GM23338 (cell line): ENCODE data around the gene GRID2. TPM values are rescaled to one million over a fixed set of nuclear protein-coding genes. Genes with fewer than 3 reads are reported as not detected.

Experiments used
- ATAC-seq: fragments of 200-7000 bp; cut with Tn5 transposase; 3 replicates; pipeline ENCODE4 v1.9.1; 2020
- DNase-seq: peaks from one replicate; pipeline ENCODE4 v3.0.0-alpha.2; 2015; ENCODE audit warnings: low spot score
- H2AFZ ChIP-seq: fragments of 200-600 bp; sonication (generic); 2 replicates; pipeline ENCODE4 v1.8.0; 2016; ENCODE audit warnings: antibody characterized with exemption, mild to moderate bottlenecking, moderate library complexity
- H3F3A ChIP-seq: fragments of 200-600 bp; sonication (generic); replicated peaks from 2 replicates; pipeline ENCODE4 v1.8.0; 2017; ENCODE audit warnings: antibody characterized with exemption, mixed run types, low read depth
- H3K27ac ChIP-seq: fragments of 200-600 bp; sonication (generic); 2 replicates; pipeline ENCODE4 v1.6.1; 2016; ENCODE audit warnings: low read depth
- H3K27me3 ChIP-seq: fragments of 200-600 bp; sonication (generic); 2 replicates; pipeline ENCODE4 v1.8.0; 2016; ENCODE audit warnings: mild to moderate bottlenecking, mixed run types, moderate library complexity; ENCODE audit not compliant: insufficient read depth
- H3K36me3 ChIP-seq: fragments of 200-600 bp; sonication (generic); 2 replicates; pipeline ENCODE4 v1.8.0; 2016; ENCODE audit warnings: mild to moderate bottlenecking; ENCODE audit not compliant: insufficient read depth
- H3K4me1 ChIP-seq: fragments of 200-600 bp; sonication (generic); 2 replicates; pipeline ENCODE4 v1.8.0; 2016; ENCODE audit warnings: mild to moderate bottlenecking, moderate library complexity; ENCODE audit not compliant: insufficient read depth
- H3K4me2 ChIP-seq: fragments of 200-600 bp; sonication (generic); 2 replicates; pipeline ENCODE4 v1.7.1; 2017; ENCODE audit warnings: mixed run types
- H3K4me3 ChIP-seq: fragments of 200-600 bp; sonication (generic); 2 replicates; pipeline ENCODE4 v1.6.1; 2016; ENCODE audit warnings: mixed run types
- H3K79me2 ChIP-seq: fragments of 200-600 bp; sonication (generic); replicated peaks from 2 replicates; pipeline ENCODE4 v1.8.0; 2017; ENCODE audit warnings: mild to moderate bottlenecking; ENCODE audit not compliant: insufficient read depth
- H3K9me2 ChIP-seq: fragments of 200-600 bp; sonication (generic); 2 replicates; pipeline ENCODE4 v1.8.0; 2017; ENCODE audit not compliant: insufficient read depth
- H4K20me1 ChIP-seq: fragments of 200-600 bp; sonication (generic); replicated peaks from 2 replicates; pipeline ENCODE4 v1.8.0; 2017; ENCODE audit warnings: mild to moderate bottlenecking; ENCODE audit not compliant: insufficient read depth
- H3K27ac Mint-ChIP-seq: 2 replicates; pipeline ENCODE4 v1.8.0; 2020; ENCODE audit warnings: inconsistent platforms, mild to moderate bottlenecking, moderate library complexity, mixed read lengths
- H3K27me3 Mint-ChIP-seq: 3 replicates; pipeline ENCODE4 v1.8.0; 2022; ENCODE audit warnings: low read depth, mild to moderate bottlenecking, moderate library complexity, mixed read lengths, inconsistent platforms; ENCODE audit not compliant: insufficient read depth, poor library complexity
- H3K36me3 Mint-ChIP-seq: 3 replicates; pipeline ENCODE4 v1.8.0; 2021; ENCODE audit warnings: low read depth, mild to moderate bottlenecking, inconsistent platforms, moderate library complexity, mixed read lengths
- H3K4me1 Mint-ChIP-seq: 3 replicates; pipeline ENCODE4 v1.8.0; 2020; ENCODE audit warnings: mild to moderate bottlenecking, inconsistent platforms, mixed read lengths
- H3K4me3 Mint-ChIP-seq: 3 replicates; pipeline ENCODE4 v1.8.0; 2021; ENCODE audit warnings: moderate library complexity, mild to moderate bottlenecking, inconsistent platforms, mixed read lengths
- H3K9me3 Mint-ChIP-seq: 3 replicates; pipeline ENCODE4 v1.8.0; 2020; ENCODE audit warnings: moderate library complexity, mild to moderate bottlenecking, inconsistent platforms, mixed read lengths
- EZH2phosphoT487 ChIP-seq: fragments of 200-600 bp; sonication (generic); IDR thresholded peaks from one replicate; pipeline ENCODE4 v1.8.1; 2018; ENCODE audit warnings: antibody characterized with exemption; ENCODE audit not compliant: unreplicated experiment
- JUNB ChIP-seq: IDR thresholded peaks from one replicate; pipeline ENCODE4 v1.6.1; 2016; ENCODE audit warnings: antibody characterized with exemption; ENCODE audit not compliant: unreplicated experiment
- POLR2AphosphoS5 ChIP-seq: IDR thresholded peaks from 2 replicates; pipeline ENCODE4 v1.6.1; 2016; ENCODE audit warnings: antibody characterized with exemption, low read depth
- STAT1 ChIP-seq: IDR thresholded peaks from one replicate; pipeline ENCODE4 v1.6.1; 2016; ENCODE audit warnings: antibody characterized with exemption; ENCODE audit not compliant: unreplicated experiment
- ZNF114 ChIP-seq: fragments of 250-450 bp; sonication (Bioruptor Pico); IDR thresholded peaks from 2 replicates; pipeline ENCODE4 v1.5.0; 2020; ENCODE audit warnings: mild to moderate bottlenecking, moderate library complexity
- polyA plus RNA-seq: library from polyadenylated mRNA; unstranded; fragments of >200 nt; fragmentation: Nextera tagmentation; extraction: Ambion mirVana; gene quantifications from 2 replicates; pipeline ENCODE4 v1.2.1, GENCODE V29; 2016
- total RNA-seq: library from RNA; depleted of rRNA; stranded (reverse); fragments of >200 nt; shearing (Covaris generic); gene quantifications from 2 replicates; pipeline ENCODE4 v1.2.3, GENCODE V29; 2014
- TF ChIP-seq, protein P1 (sequence below): IDR thresholded peaks from one replicate; pipeline ENCODE4 v1.6.1; 2018; ENCODE audit warnings: antibody characterized with exemption; ENCODE audit not compliant: unreplicated experiment
- TF ChIP-seq, protein P2 (sequence below): IDR thresholded peaks from 2 replicates; pipeline ENCODE4 v1.6.1; 2016; ENCODE audit warnings: antibody characterized with exemption

The GRID2 gene
- total and polyA plus RNA-seq, 2 experiments from 2014 or later, result 19.9 to 65.4 TPM

DNA sequence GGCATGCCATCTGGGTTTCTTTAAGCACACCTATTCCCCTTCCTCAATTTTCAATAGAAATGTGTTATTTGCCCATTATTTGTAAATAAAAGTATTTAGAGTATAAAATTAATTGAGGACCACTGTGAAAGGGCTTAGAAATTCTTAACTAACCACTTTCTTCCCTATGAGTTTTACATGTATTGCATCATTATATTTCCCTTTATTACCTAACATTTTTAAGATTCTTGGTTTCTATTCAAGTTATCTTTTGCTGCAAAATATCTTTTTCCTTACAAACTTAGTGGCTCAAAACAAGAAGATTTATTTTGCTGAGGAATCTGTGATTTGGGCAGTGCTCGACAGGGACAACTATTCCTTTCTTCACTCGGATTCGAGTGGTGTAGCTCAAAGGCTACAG, 40.5 kb downstream of the GRID2 start:
- DNase-seq (no peak), ATAC-seq (no peak)
- peaks cover 5% of the 10 kb centered on the region for H3K79me2 ChIP-seq
- no peaks in the 10 kb centered on the region for H3K9me3 Mint-ChIP-seq
- no peak overlapping the region for H3K4me3 ChIP-seq
- H4K20me1 ChIP-seq, result no peaks in the 10 kb centered on the region
- H3K27me3 Mint-ChIP-seq, result no peaks in the 10 kb centered on the region
- H3K36me3 ChIP-seq, result no peaks in the 10 kb centered on the region
- H2AFZ ChIP-seq, result no peak overlapping the region
- H3K27me3 ChIP-seq, result no peaks in the 10 kb centered on the region
- no peak overlapping the region for H3K27ac ChIP-seq
- no peak overlapping the region for H3K4me2 ChIP-seq
- H3F3A ChIP-seq, result no peaks in the 10 kb centered on the region
- no peak overlapping the region for H3K27ac Mint-ChIP-seq
- H3K4me1 ChIP-seq, result peaks cover 5% of the 10 kb centered on the region; the same call in 1 of the 2 replicates
- no peak overlapping the region for H3K4me3 Mint-ChIP-seq
- no peaks in the 10 kb centered on the region for H3K36me3 Mint-ChIP-seq
- H3K9me2 ChIP-seq, result no peaks in the 10 kb centered on the region
- TF ChIP-seq, protein P1, sequence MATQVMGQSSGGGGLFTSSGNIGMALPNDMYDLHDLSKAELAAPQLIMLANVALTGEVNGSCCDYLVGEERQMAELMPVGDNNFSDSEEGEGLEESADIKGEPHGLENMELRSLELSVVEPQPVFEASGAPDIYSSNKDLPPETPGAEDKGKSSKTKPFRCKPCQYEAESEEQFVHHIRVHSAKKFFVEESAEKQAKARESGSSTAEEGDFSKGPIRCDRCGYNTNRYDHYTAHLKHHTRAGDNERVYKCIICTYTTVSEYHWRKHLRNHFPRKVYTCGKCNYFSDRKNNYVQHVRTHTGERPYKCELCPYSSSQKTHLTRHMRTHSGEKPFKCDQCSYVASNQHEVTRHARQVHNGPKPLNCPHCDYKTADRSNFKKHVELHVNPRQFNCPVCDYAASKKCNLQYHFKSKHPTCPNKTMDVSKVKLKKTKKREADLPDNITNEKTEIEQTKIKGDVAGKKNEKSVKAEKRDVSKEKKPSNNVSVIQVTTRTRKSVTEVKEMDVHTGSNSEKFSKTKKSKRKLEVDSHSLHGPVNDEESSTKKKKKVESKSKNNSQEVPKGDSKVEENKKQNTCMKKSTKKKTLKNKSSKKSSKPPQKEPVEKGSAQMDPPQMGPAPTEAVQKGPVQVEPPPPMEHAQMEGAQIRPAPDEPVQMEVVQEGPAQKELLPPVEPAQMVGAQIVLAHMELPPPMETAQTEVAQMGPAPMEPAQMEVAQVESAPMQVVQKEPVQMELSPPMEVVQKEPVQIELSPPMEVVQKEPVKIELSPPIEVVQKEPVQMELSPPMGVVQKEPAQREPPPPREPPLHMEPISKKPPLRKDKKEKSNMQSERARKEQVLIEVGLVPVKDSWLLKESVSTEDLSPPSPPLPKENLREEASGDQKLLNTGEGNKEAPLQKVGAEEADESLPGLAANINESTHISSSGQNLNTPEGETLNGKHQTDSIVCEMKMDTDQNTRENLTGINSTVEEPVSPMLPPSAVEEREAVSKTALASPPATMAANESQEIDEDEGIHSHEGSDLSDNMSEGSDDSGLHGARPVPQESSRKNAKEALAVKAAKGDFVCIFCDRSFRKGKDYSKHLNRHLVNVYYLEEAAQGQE, result no peak
- TF ChIP-seq, protein P2, sequence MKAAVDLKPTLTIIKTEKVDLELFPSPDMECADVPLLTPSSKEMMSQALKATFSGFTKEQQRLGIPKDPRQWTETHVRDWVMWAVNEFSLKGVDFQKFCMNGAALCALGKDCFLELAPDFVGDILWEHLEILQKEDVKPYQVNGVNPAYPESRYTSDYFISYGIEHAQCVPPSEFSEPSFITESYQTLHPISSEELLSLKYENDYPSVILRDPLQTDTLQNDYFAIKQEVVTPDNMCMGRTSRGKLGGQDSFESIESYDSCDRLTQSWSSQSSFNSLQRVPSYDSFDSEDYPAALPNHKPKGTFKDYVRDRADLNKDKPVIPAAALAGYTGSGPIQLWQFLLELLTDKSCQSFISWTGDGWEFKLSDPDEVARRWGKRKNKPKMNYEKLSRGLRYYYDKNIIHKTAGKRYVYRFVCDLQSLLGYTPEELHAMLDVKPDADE, result no peak
- TF ChIP-seq STAT1 (no peak), JUNB (no peak), POLR2AphosphoS5 (no peak), ZNF114 (CRISPR knock-in tag) (no peak), EZH2phosphoT487 (no peak)
- peaks cover 4% of the 10 kb centered on the region; the same call in 1 of the 3 replicates for H3K4me1 Mint-ChIP-seq

DNA sequence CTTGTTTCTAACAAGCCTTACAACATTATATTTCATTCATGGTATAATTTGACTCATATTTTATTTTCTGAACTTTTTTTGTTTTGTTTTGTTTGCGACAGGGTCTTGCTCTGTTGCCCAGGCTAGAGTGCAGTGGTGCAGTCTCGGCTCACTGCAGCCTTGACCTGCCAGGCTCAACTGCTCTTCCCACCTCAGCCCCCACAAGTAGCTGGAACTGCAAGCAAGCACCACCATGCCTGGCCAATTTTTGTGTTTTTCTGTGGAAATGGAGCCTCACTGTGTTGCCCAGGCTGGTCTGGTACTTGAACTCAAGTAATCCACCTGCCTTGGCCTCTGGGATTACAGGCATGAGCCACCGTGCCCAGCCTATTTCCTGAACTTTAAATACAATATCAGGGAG, 42.5 kb downstream of the GRID2 start:
- ATAC-seq (no peak), DNase-seq (no peak)
- H3K36me3 Mint-ChIP-seq, result no peaks in the 10 kb centered on the region
- no peak overlapping the region for H3K27ac Mint-ChIP-seq
- peaks cover 4% of the 10 kb centered on the region; the same call in 1 of the 3 replicates for H3K4me1 Mint-ChIP-seq
- H3K79me2 ChIP-seq, result peaks cover 11% of the 10 kb centered on the region
- no peak overlapping the region for H3K4me3 Mint-ChIP-seq
- H3K27me3 ChIP-seq, result no peaks in the 10 kb centered on the region
- no peak overlapping the region for H3K4me2 ChIP-seq
- H3K4me1 ChIP-seq, result peaks cover 2% of the 10 kb centered on the region; the same call in 1 of the 2 replicates
- no peak for TF ChIP-seq ZNF114 (CRISPR knock-in tag)
- TF ChIP-seq, protein P2, result no peak
- H3K4me3 ChIP-seq, result no peak overlapping the region
- H3K27me3 Mint-ChIP-seq, result no peaks in the 10 kb centered on the region
- H3K36me3 ChIP-seq, result no peaks in the 10 kb centered on the region
- no peak overlapping the region for H2AFZ ChIP-seq
- H3K9me3 Mint-ChIP-seq, result no peaks in the 10 kb centered on the region
- H3K27ac ChIP-seq, result no peak overlapping the region
- no peaks in the 10 kb centered on the region for H3K9me2 ChIP-seq
- H4K20me1 ChIP-seq, result no peaks in the 10 kb centered on the region
- 0 out of 2 replicates have a peak, but pooled peaks cover 3% of the 10 kb centered on the region for H3F3A ChIP-seq
